GM21528 (cell line): ENCODE measurements around the gene CAMKMT.
A peak's percentile ranks its signal among the peaks of the same experiment; 100 is the strongest.

Experiments
- ATAC-seq: cut with Tn5 transposase; IDR thresholded peaks from one replicate; pipeline ENCODE4 v1.9.1; 2021; ENCODE audit warnings: mild to moderate bottlenecking, moderate library complexity; ENCODE audit not compliant: unreplicated experiment, low FRiP score

The CAMKMT gene

DNA sequence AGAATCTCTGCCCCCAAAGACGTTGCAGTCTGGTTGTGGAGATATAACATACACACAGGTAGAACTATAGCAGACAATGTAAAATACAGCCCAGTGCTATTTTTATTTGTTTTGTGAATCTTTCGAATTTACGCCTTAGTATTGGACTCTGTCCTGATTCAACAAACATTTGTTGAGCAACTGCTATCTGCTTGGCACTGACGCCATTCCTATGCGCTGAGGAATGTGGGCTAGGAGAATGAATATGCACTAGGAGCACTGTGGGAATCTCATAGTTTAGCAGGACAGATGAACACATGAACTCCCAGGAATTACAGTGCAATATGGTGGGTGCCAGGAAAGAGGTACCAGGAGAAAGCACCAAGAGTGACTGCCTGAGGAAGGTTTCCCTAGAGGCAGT lies 398.1 kb downstream of the CAMKMT start:
- no peak for ATAC-seq

DNA sequence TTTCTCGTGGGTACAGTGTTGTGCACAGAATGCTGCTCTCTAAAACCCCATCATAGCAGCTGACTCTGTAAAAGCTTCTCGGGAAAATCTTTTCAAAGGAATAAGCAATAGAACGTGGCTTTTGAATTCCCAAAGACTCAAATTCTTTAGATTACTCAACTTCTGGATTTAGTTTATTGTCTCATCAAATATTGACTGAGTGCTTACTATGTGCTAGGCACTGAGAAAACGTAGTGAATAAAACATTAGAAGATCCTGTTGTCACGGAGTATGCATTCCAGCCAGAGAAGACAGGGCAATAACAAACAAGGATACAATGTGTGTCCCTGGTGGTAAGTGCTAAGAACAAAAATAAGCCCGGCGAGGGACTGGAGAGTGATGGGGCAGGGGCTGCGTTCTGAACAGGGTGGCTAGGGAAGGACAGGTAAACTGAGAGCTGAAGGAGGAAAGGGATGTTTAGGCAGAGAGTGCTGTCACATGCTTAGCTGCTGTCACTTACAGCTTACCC lies 401.6 kb downstream of the CAMKMT start:
- ATAC-seq, result no peak

DNA sequence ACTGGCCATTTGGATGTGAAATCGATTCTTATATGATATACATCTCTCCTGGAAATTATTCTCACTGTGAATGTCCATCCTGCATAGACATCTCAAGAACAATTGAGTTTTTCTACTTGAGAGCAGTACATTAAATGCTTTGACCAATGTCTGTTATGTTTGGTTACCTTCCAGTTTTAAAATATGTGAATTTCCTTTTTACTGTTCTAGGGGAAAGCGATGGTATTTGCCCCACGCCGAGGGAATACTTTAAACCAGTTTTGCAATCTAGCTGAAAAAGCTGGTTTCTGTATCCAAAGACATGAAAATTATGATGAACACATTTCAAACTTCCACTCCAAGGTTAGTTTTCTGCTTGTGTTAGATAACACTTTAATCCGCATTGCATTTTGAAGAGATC lies 404.5 kb downstream of the CAMKMT start:
- no peak for ATAC-seq

DNA sequence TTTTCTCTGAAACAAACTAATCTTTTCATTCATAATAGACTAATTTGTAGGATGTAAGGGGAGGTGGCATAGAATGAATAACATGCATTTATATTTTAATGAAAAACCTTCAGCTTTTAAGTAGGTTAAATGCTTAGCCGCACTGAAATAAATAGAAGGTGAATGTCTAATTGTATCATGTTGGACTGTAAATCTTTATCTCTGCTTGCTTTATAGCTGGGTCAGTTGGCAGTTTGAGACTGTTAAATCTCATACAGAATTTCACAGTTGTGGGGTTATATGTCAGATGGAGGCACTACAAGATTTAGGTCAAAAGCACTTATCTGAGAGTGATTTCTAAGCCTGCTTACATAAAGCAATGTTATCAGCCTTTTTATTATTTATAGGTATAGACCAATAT lies 405.0 kb downstream of the CAMKMT start:
- ATAC-seq, result no peak

DNA sequence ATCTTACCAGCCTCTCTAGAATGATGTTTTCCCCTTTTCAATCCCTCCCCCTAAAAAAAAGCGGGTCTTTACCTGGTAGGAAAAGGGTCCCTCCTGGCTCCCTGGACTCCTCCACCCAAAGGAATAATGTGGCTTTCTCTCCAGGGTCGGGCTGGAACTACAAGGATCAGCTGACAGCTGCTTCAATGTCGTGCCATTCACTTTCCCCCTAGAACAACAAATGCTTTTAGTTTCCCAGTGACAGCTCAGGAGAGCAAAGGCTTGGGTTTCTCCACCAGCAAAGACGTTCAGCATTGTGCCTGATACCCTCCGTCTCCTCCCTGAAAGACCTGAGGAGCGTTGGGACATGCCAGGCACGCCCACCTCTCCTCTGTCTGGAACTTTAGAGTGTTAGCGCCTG lies 405.9 kb downstream of the CAMKMT start:
- no peak for ATAC-seq

DNA sequence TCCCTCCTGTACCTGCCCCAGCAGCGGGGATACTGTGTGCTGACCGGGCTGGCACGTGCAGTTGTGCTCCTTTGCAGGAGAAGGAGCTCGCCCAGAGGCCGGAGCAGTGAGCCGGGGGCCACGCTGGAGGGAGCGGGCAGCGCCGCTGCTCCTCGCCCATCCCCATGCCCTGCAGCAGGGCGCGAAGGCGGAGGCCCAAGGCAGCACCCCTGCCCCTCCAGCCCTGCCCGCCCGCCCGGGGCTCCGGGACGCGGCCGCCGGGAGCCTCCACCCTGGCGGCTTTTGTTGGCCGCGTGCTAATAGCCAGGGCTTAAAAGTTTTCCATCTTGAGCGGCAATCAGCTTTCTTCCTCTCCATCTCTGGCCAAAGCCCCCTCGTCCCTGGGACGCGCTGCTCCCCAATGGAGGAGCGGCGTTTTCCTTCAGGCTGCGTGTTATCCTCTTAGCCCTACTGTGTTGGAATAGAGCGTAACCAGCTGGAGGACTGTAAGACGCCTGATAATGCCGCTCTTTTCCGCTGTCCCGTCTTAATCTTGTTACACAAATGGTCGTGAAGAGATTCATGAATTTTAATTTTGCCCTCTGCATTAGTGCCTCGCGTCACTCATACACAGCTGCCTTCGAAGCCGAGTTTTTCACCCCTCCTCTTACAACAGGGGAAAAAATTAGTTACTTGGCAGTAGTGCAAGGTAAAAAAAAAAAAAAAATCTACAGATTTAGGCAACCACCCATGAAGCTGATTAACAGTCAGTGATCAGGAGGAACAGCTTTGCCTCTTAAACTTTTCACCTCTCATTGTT lies 406.9 kb downstream of the CAMKMT start:
- ATAC-seq, result no peak

DNA sequence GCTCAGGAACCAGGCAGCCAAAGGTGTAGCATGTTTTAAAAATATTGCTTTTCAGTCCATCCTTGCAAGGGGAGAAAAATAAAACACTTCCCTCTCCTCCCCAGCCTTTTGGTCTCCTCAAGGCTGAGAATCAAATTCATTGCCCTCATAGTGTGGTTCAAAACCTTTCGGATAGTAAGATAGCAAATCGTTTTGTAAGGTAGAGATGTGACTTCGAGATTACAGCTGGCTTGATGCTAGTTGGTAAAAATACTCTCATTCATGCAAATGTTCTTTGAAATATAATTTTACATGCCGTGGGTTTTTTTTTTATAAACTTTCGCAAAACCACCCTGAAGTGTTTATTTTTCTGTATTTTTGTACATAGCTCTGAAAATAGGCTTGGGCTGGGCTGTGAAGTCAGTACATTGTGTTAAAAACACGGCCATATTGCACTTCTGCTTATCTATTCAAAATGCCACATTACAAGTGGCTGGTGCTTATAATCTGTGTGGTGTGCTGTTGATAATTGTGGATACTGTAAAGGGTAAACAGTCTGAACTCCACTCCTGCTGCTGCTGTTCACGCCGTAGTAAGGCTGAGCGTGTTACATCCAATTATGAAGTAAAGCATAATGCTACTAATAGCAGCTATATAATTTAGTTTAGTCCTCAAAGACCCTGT lies 407.7 kb downstream of the CAMKMT start:
- ATAC-seq, result no peak

DNA sequence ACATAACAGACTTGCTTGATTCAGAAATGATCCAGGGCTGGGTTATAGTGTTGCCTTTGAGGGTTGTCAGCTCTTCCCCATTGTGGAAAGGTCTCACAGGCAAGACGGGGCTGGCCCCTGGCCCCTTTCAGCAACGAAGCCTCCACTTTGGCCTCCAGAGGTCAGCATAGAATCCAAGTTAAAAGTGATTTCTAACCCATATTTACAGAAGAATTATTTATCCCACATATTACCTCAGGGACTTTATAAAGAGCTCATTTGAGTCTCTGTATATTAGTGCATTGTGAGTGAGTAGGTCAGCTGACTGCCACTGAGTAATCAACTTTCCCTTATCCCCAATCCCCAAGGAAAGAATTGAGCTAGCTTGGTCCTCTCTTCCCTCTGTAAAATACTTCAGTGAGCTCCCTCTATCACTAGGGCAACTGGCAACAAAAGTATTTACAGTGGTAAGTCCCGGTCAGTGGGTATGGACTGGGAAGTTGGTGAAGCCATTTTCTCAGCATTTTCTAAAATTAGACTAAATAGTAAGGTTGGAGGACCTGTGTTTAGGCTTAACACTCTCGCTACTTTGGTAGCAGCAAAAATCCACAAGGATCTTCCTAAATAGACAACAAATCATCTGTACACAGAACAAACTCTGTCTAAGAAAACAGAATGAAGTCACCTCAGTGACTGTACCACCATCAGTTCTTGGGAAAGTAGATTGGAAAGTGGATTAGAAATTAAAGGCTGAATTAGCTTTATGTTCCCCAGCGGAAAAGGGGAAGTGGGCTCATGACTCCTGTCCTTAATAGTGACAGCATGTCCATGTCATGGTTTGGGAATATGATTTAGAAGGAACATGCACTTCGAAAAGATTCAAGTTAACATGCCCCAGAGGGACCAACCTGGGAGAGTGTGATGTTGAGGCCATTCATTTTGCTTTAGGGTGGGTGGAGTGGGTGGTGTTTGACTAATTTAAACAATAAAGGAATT lies 408.8 kb downstream of the CAMKMT start:
- ATAC-seq, result no peak

DNA sequence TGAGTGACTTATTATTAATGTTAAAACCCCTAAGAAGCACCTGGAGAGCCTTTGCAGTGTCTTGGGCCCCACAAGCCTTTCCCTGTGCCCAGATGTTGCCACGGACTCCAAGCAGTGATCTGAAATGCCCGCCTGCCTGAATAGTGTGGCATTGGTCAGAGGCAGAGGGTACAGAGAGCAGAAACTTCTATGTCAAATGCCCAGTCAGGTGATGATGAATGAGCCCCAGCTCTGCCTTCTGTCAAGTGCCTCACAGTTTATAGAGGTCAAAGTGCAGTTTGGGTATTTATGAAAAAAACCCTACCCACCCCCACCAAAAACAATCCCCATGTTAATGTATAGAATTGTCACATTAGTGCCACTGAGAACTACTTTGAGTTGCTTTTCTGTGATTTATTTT lies 409.8 kb downstream of the CAMKMT start:
- ATAC-seq, result no peak

DNA sequence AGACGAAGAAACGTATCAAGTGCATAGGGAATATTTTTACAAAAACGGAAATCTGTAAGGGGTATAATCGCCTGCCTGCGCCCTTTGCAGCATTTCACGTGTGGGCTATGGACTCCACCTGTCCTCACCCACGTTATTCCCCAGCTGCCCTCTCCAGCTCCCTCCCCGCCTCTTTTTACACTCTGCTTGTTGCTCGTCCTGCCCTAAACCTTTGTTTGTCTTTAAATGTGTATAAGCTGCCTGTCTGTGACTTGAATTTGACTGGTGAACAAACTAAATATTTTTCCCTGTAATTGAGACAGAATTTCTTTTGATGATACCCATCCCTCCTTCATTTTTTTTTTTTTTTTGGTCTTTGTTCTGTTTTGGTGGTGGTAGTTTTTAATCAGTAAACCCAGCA lies 410.4 kb downstream of the CAMKMT start:
- ATAC-seq, result no peak

DNA sequence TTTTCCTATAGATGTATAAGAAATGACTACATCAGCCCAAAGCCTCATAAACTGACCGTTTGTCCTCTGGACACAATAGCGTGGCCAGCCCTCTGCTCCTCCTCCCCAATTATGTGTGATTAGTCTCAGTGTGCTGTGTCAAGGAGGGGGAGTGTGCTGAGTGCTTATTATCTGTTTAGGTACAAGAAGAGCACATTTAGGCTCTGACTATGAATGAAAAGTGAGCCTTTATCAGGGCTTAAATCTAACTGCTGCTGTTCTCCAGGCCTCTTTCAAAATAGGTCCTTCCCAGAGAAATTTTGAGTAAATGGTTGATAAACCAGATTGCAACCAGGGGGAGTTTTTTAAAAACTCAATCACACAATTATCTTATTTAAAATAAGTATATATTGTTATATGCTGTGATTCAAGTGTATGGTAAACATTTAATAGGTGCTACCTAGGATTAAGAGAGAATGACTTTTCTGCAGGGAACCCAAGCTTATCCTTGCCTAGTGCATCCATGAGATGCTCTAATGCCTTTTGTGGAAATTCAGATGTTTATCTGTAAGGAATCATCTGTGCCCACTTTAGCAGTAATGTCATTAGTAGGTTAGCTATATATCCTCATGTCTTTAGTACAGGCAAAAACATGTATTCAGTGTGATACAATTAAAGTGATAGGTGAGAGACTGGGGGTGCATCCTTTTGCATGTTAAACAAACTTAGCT lies 411.1 kb downstream of the CAMKMT start:
- ATAC-seq, result no peak

DNA sequence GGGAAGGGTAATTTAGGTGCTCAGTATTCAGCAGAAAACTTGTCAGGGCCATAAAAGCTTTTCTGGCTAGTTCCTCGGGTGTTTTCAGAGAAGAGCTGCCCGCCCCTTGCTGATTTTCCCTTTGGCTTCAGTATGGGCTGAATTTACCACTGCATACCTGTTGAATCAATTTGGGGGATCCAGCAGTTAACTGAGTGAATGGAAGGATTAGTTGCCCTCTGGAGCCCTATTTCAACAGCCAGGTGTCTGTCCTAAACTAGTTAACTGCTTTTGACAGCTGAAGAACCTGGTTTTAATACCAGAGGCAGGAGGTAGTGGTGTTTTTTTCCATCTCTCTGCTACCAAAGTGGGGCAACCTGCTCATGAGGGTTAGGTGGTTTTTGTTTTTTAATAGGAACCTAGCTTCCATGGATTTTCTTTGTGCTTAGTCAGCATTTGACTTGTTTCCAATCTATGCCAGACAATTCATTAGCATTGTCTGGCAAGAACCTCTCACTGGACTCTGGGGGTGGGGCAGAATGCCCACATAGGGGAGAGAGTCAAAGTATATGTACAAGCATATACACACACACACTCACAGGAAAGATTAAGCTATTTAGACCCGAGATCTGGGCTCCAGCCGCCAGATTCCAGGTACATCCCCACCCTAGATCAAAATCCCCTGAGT lies 413.2 kb downstream of the CAMKMT start:
- no peak for ATAC-seq

DNA sequence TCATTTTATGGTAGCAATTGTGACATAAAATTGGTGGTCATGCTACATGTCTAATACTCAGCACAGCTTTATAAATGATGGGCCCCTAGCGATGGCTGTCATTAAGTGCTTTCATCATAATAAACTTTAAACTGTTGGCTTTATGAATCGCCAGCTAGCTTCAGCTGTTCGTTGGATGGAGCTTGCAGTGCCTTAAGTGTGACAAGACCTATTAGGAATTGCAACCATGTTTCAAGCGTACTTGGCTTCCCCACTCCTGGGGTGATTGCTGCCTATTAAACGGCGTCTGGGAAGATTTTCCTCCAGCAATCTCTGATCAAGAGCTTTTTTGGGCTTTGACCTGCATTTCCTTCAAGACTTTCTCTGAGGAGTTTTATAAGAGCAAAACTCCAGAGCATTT lies 415.3 kb downstream of the CAMKMT start:
- no peak for ATAC-seq

DNA sequence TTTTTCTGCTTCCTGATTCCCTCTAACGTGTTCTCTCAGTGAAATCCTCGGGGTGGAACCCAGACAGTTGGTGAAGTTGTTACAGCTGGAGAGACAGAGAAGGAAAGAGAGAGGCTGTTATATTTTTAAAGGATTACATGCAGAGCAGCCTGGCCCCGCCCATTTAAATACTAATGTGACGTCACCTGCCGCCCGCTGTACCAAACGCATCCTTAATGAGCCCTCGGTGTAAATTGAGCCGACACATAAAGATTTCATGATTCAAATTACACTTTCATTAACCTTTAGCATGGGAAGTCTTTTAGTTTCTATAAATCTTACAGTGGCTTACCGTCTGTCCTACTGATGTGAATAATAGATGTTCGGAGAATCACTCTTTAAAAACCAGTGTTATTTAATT lies 415.8 kb downstream of the CAMKMT start:
- no peak for ATAC-seq

DNA sequence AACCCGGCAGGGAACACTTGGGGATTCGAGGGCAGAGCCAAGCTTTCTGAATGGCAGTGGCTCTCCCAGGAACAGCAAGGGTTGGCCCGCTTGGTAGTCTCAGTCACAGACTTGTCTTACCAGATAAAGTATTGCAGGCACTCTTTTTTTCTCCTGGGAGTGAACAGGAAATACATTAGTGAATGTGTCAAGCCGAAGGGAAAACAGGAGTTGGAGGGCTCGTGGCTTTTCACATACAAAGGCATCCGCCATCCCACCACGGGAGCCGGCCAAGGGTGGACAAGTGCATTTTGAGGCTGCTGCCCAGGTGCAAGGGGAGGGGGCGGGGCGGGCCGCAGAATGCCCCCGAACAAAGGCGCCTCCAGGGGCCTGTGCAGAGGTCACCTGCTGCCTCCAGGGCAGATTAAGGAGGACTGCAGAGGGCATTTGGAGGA lies 416.5 kb downstream of the CAMKMT start:
- ATAC-seq, result peak; percentile 57

DNA sequence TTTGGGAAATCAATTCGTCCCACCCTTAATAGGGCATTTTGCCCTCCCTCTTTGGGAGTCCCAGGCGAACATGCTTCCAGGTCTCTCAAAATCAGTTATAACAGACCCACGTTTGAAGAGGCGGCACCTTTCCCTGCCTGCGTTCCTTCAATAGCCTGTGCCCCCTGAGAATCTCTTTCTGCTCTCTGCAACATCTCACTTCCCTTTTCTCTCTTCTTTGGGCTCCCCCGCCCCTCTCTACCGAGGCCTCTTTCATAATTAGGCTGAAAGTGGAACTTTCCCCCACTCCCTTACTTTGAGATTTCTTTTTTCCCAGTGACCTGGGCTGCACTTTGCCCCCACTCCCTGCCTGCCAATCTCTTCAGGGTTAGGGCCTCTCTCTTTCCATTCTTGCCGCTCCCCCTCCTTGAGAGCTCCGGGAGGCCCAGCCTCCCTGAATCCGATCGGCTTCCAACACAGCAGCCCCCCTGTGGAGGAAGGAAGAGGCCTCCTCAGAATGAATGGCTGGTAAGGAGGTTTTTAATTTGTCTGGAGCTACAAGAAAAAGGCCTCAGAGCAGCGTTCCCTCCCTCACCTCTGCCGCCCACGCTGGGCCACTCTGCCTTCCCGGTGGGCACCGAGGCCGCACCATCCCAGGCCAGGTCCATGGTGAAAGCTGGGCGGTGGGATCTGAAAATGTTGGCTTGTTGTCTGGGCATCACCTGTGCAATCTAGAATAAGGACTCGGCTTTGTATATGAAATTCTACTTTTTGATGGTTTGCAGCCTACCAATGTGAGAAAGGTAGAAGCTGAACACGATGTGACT lies 417.1 kb downstream of the CAMKMT start:
- peak; percentile 93 for ATAC-seq

DNA sequence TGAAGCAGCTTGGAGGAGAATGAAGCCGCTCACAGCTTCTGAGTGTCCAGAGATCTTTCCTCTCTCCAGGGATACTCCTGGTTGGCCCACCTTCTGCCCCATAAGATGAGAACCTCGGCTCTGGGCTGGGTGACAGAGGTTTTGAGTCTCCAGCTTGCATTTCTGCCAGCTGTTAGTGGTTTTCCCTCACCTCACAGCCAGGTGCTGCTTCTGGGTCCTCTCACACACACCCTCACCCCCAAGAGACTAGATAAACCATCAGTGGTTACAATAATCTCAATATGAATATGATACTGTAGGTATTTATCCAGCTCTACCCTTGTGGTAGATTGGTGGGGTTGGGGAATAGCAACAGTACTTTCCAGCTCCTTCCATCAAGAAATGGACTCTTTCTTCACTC lies 418.0 kb downstream of the CAMKMT start:
- no peak for ATAC-seq

DNA sequence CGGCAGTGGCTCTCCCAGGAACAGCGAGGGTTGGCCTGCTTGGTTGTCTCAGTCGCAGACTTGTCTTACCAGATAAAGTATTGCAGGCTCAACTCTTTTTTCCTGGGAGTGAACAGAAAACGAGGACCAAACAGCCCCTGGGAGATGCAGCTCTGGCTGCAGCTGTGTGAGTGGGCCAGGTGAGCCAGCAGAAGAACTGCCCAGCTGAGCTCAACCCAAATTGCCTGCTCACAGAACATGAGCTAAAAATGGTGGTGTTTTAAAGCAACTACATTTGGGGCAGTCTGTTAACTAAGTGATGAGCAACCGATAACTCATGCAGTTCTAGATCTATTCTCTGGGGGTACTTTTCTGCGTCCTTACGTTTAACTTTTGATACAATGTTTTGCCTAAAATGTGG lies 418.7 kb downstream of the CAMKMT start:
- no peak for ATAC-seq

DNA sequence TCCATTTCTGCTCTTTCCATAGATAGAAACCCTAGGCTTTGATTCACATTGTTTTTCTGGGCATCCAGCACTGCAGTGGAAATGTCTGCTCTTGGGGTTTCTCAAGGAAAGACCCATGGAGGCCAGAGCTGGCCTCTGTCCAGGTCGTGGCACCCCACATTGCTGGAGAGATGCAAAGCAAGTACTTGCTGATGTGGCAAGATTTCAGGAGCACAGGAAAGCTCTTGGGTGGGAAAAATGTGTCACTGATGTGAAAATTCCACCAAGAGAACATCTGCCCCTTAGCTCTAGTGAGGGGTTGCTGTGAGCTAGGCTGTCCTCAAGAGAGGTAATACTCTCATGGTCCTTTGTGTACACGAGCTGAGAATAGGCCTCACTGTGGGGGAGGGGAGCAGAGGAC lies 423.7 kb downstream of the CAMKMT start:
- no peak for ATAC-seq
